ENCODE results near the gene STX11.

DNA sequence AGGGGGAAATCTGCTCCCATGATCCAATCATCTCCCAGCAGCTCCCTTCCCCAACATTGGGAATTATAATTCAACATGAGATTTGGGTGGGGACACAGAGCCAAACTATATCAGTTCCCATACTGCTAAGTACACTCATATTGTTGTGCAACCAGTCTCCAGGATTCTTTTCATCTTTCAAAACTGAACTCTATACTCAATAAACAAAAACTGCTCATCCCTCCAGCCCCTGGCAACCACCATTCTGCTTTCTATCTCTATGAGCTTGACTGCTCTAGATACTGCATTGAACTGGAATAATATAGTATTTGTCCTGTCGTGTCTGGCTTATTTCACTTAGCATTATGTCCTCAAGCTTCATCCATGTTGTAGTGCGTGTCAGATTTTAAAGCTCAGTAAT is 42.9 kb downstream of the STX11 start:
- TF ChIP-seq EP300 (IDR thresholded peaks at IDR 0.05) (no peak), POLR2A (IDR thresholded peaks at IDR 0.05) (no peak), CTCF (IDR thresholded peaks at IDR 0.05) (no peak)

Measured in gastroesophageal sphincter (tissue), 3 donors.